ENCODE measurements around the gene VAMP2. TPM values are rescaled to one million over a fixed set of nuclear protein-coding genes. Genes with fewer than 3 reads are reported as not detected.

Gene VAMP2
- total RNA-seq, 4 donors from 2014 or later = 10.9 to 37.0 (median 25.7) TPM

GRCh38 chr17:8131844-8132441 is 30.8 kb downstream of the VAMP2 start:
- DNase-seq = no peak
- H3K27ac ChIP-seq = no peak overlapping the region
- H3K9me3 ChIP-seq = no peaks in the 10 kb centered on the region
- intact Hi-C loops (cut with DNase I; ENCODE audit: low total_unique reads) (no loop called here), in situ Hi-C loops (cut with MboI; ENCODE audit: low sequenced_read_pairs in 4 of 4) (no loop called here)
- no peak overlapping the region for H3K4me3 ChIP-seq
- no peak for ATAC-seq
- H3K27me3 ChIP-seq = no peaks in the 10 kb centered on the region
- TF ChIP-seq CTCF (IDR thresholded peaks at IDR 0.05 in 4 of 5, conservative IDR thresholded peaks at IDR 0.05 in 1 of 5) (no peak), POLR2A (IDR thresholded peaks at IDR 0.05) (no peak)
- no peaks in the 10 kb centered on the region for H3K36me3 ChIP-seq
- peaks cover 4 to 6% of the 10 kb centered on the region in 2 donors for H3K4me1 ChIP-seq

- in situ Hi-C loops (cut with MboI; ENCODE audit: low sequenced_read_pairs in 4 of 4) (loop anchor here in 2 of 4 donors (10.0 kb wide), 2 partner anchors 47 to 57 kb away; partner anchors contain the start of gene TMEM107 (in 1 of the 2)), intact Hi-C loops (cut with DNase I; ENCODE audit: low total_unique reads) (no loop called here)
- no peak for TF ChIP-seq CTCF (IDR thresholded peaks at IDR 0.05 in 4 of 5, conservative IDR thresholded peaks at IDR 0.05 in 1 of 5)
- no peak for TF ChIP-seq POLR2A (IDR thresholded peaks at IDR 0.05)
These were observed 34.5 kb downstream of the VAMP2 start for GRCh38 chr17:8128125-8128784.

GRCh38 chr17:8126491-8127066 is 36.2 kb downstream of the VAMP2 start:
- Histone ChIP-seq H3K4me3 (peak overlapping the region; percentile 66 to 78 (median 72)), H3K4me1 (peaks cover 48 to 51% of the 10 kb centered on the region in 2 donors), H3K27ac (peak overlapping the region; percentile 68 to 79 (median 74)), H3K27me3 (peaks cover 31 to 38% (median 31%) of the 10 kb centered on the region in 3 donors), H3K9me3 (no peaks in the 10 kb centered on the region), H3K36me3 (no peaks in the 10 kb centered on the region)
- in situ Hi-C loops (cut with MboI; ENCODE audit: low sequenced_read_pairs in 4 of 4) (loop anchor here in 2 of 4 donors (10.0 kb wide), 2 partner anchors 48 to 58 kb away; partner anchors contain the start of gene TMEM107 (in 1 of the 2)), intact Hi-C loops (cut with DNase I; ENCODE audit: low total_unique reads) (no loop called here)
- DNase-seq (no peak), ATAC-seq (peak; percentile 33 to 48)
- TF ChIP-seq POLR2A (IDR thresholded peaks at IDR 0.05) (no peak), CTCF (IDR thresholded peaks at IDR 0.05 in 4 of 5, conservative IDR thresholded peaks at IDR 0.05 in 1 of 5) (no peak)

More at GRCh38 chr17:8128125-8128784, 34.5 kb downstream of the VAMP2 start:
- Histone ChIP-seq H3K27ac (no peak overlapping the region), H3K4me1 (peaks cover 35 to 37% of the 10 kb centered on the region in 2 donors), H3K36me3 (no peaks in the 10 kb centered on the region), H3K9me3 (no peaks in the 10 kb centered on the region), H3K27me3 (peaks cover 18 to 22% (median 21%) of the 10 kb centered on the region in 3 donors), H3K4me3 (no peak overlapping the region)
- no peak for ATAC-seq
- DNase-seq = no peak

GRCh38 chr17:8125947-8126490 is 36.7 kb downstream of the VAMP2 start:
- in situ Hi-C loops (cut with MboI; ENCODE audit: low sequenced_read_pairs in 4 of 4) = loop anchor here in 2 of 4 donors (10.0 kb wide), 2 partner anchors 49 to 59 kb away; partner anchors contain the start of gene TMEM107 (in 1 of the 2)
- H3K4me3 ChIP-seq = peak overlapping the region; percentile 66 to 78 (median 72)
- H3K27ac ChIP-seq = peak overlapping the region; percentile 68 to 79 (median 74)
- H3K27me3 ChIP-seq = peaks cover 31 to 43% (median 32%) of the 10 kb centered on the region in 3 donors
- ATAC-seq (peak; percentile 4 to 13), DNase-seq (no peak)
- H3K4me1 ChIP-seq = peaks cover 50 to 56% of the 10 kb centered on the region in 2 donors
- intact Hi-C loops (cut with DNase I; ENCODE audit: low total_unique reads) = no loop called here
- no peaks in the 10 kb centered on the region for H3K36me3 ChIP-seq
- TF ChIP-seq CTCF (IDR thresholded peaks at IDR 0.05 in 4 of 5, conservative IDR thresholded peaks at IDR 0.05 in 1 of 5) = no peak
- no peak for TF ChIP-seq POLR2A (IDR thresholded peaks at IDR 0.05)
- no peaks in the 10 kb centered on the region for H3K9me3 ChIP-seq
